SKM-1 treated with dmso at 0.1 percent for 144 hours (cell line): ENCODE measurements around the gene RTN4R.
A peak's percentile ranks its signal among the peaks of the same experiment; 100 is the strongest.

Experiments
- DNase-seq: peaks from one replicate; lab custom pipeline; 2025; ENCODE audit not compliant: unreplicated experiment; lab: John Stamatoyannopoulos, UW

Gene RTN4R

GRCh38 chr22:20243537-20244249 lies 24.4 kb downstream of the RTN4R start:
- DNase-seq = peak; percentile 79

- DNase-seq = no peak
These were observed 25.0 kb downstream of the RTN4R start for GRCh38 chr22:20243176-20243536.

- no peak for DNase-seq
These were observed 25.5 kb downstream of the RTN4R start for GRCh38 chr22:20242393-20243175.

GRCh38 chr22:20241579-20242392 lies 26.3 kb downstream of the RTN4R start:
- DNase-seq = no peak

- DNase-seq = no peak
These were observed 27.2 kb downstream of the RTN4R start for GRCh38 chr22:20240900-20241299.

- no peak for DNase-seq
These were observed 27.7 kb downstream of the RTN4R start for GRCh38 chr22:20240447-20240764.

GRCh38 chr22:20239676-20240446 lies 28.3 kb downstream of the RTN4R start:
- no peak for DNase-seq

- DNase-seq = no peak
These were observed 29.0 kb downstream of the RTN4R start for GRCh38 chr22:20238901-20239675.

GRCh38 chr22:20238536-20238900 lies 29.6 kb downstream of the RTN4R start:
- DNase-seq = peak; percentile 66

- DNase-seq = peak; percentile 26
These were observed 30.4 kb downstream of the RTN4R start for GRCh38 chr22:20237480-20238440.

- no peak for DNase-seq
These were observed 31.9 kb downstream of the RTN4R start for GRCh38 chr22:20236052-20236717.

- DNase-seq = no peak
These were observed 32.6 kb downstream of the RTN4R start for GRCh38 chr22:20235389-20235991.

GRCh38 chr22:20234760-20235388 lies 33.2 kb downstream of the RTN4R start:
- no peak for DNase-seq

- DNase-seq = no peak
These were observed 33.8 kb downstream of the RTN4R start for GRCh38 chr22:20234314-20234682.

- no peak for DNase-seq
These were observed 34.5 kb downstream of the RTN4R start for GRCh38 chr22:20233351-20234313.

GRCh38 chr22:20232781-20233180 lies 35.3 kb downstream of the RTN4R start:
- DNase-seq = no peak

- no peak for DNase-seq
These were observed 35.9 kb downstream of the RTN4R start for GRCh38 chr22:20232237-20232598.
